ENCODE measurements around the gene TRAF3. TPM values are rescaled to one million over a fixed set of nuclear protein-coding genes. Genes with fewer than 3 reads are reported as not detected.

The TRAF3 gene
- total RNA-seq, 1 donor from 2014 or later, result 19.7 TPM

DNA sequence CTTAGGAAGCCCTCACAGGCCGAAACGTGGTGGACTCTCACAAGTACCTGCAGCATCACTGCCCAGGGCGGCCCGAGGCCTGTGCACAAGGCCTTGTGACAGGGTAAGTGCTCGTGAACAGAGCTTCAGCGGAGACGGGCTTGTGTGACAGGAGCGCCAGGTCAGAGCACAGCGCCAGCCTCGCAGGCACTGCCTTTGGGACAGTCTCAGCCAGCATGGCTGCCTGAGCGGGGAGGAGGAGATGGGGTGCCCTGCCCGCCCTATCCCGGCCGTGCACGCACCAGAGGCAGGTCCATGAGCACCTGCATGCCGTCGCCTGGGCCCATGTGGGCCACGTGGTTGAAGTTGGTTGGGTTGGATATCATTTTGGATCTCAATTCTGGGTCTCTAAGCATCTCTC is 162.1 kb downstream of the TRAF3 start:
- H3K36me3 ChIP-seq, result peaks cover 85% of the 10 kb centered on the region
- peak; percentile 52 for DNase-seq
- intact Hi-C loops (cut with DNase I), result no loop called here
- TF ChIP-seq, protein P1, sequence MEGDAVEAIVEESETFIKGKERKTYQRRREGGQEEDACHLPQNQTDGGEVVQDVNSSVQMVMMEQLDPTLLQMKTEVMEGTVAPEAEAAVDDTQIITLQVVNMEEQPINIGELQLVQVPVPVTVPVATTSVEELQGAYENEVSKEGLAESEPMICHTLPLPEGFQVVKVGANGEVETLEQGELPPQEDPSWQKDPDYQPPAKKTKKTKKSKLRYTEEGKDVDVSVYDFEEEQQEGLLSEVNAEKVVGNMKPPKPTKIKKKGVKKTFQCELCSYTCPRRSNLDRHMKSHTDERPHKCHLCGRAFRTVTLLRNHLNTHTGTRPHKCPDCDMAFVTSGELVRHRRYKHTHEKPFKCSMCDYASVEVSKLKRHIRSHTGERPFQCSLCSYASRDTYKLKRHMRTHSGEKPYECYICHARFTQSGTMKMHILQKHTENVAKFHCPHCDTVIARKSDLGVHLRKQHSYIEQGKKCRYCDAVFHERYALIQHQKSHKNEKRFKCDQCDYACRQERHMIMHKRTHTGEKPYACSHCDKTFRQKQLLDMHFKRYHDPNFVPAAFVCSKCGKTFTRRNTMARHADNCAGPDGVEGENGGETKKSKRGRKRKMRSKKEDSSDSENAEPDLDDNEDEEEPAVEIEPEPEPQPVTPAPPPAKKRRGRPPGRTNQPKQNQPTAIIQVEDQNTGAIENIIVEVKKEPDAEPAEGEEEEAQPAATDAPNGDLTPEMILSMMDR (IDR thresholded peaks at IDR 0.05), result no peak
- no peak overlapping the region for H3K4me3 ChIP-seq
- peak in 1 of 2 donors; percentile 5 for ATAC-seq
- no peaks in the 10 kb centered on the region for H3K9me3 ChIP-seq
- no peak overlapping the region for H3K27ac ChIP-seq
- H3K27me3 ChIP-seq (ENCODE audit: low read depth), result no peaks in the 10 kb centered on the region
- H3K4me1 ChIP-seq, result peaks cover 14% of the 10 kb centered on the region

GRCh38 chr14:102939820-102940561 is 162.7 kb downstream of the TRAF3 start:
- Histone ChIP-seq H3K36me3 (peaks cover 92% of the 10 kb centered on the region), H3K4me3 (no peak overlapping the region), H3K9me3 (no peaks in the 10 kb centered on the region), H3K4me1 (peaks cover 14% of the 10 kb centered on the region), H3K27ac (no peak overlapping the region), H3K27me3 (ENCODE audit: low read depth) (no peaks in the 10 kb centered on the region)
- intact Hi-C loops (cut with DNase I), result no loop called here
- peak; percentile 92 for DNase-seq
- ATAC-seq, result peak; percentile 90 to 94
- TF ChIP-seq, protein P1 (IDR thresholded peaks at IDR 0.05), result no peak

DNA sequence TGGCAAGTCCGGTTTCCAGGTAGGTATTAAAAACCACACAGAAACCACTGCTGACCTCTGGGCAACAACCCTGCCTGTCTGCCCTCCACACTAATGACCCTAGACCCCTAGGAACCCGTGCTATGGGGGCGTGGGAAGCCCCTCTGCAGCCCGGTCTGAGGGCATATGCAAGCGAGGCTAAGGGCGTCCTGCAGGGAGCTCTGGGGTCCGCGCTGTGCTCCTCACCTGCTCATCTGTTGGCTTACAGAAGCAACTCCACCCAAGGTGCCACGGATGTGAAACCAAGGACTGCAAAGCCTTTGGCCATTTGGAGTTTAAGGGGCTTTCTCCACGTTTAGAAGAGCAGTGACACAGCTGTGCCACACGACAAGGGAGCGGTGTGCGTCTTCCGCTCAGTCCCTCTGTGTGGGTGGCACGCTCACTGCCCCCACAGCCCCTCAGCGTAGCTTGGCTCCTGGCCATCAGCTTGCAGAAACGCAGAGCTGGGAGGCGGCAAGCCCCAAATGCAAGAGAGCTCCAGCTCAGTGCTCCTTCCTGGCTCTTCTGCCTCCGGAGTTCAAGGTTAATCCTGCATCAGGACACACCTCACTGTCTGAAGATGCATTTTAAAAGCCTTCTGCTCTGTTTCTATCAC is 163.6 kb downstream of the TRAF3 start:
- H3K36me3 ChIP-seq, result peaks cover 98% of the 10 kb centered on the region
- DNase-seq (no peak), ATAC-seq (peak in 1 of 2 donors; percentile 4)
- peaks cover 14% of the 10 kb centered on the region for H3K4me1 ChIP-seq
- H3K27ac ChIP-seq, result peak overlapping the region; percentile 56
- intact Hi-C loops (cut with DNase I), result no loop called here
- H3K4me3 ChIP-seq, result no peak overlapping the region
- TF ChIP-seq, protein P1 (IDR thresholded peaks at IDR 0.05), result no peak
- no peaks in the 10 kb centered on the region for H3K27me3 ChIP-seq (ENCODE audit: low read depth)
- H3K9me3 ChIP-seq, result no peaks in the 10 kb centered on the region

DNA sequence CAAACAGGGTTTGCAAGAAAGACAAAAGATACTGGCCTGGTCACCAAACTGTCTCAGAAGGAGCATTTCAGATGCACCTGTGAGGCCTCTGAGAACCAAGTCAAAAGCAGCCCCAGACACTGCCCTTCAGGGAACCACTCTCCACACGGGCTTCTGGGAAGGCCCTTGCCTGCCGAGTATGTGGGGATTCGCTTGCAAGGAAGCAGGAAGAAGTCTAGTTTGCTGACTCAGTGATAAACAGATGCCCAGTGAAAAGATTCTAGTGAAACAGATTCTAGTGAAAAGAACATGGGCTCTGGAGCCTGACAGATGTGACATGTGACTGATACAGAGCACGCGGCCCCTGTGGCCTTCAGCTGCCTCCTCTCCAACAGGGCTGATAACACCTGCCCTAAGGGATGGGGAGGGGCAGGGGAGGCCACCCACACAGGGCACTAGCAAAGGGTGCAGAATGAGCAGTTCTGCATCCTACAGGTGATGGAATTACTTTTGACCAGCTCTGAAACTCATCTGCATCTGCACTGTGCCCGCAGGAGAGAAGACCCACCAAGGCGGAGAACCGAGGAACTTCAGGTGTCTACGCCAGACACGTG is 164.3 kb downstream of the TRAF3 start:
- TF ChIP-seq, protein P1 (IDR thresholded peaks at IDR 0.05), result no peak
- no peak for DNase-seq
- H3K36me3 ChIP-seq, result peaks cover 98% of the 10 kb centered on the region
- peaks cover 14% of the 10 kb centered on the region for H3K4me1 ChIP-seq
- ATAC-seq, result no peak
- no peaks in the 10 kb centered on the region for H3K27me3 ChIP-seq (ENCODE audit: low read depth)
- H3K4me3 ChIP-seq, result no peak overlapping the region
- peak overlapping the region; percentile 56 for H3K27ac ChIP-seq
- intact Hi-C loops (cut with DNase I), result no loop called here
- no peaks in the 10 kb centered on the region for H3K9me3 ChIP-seq

DNA sequence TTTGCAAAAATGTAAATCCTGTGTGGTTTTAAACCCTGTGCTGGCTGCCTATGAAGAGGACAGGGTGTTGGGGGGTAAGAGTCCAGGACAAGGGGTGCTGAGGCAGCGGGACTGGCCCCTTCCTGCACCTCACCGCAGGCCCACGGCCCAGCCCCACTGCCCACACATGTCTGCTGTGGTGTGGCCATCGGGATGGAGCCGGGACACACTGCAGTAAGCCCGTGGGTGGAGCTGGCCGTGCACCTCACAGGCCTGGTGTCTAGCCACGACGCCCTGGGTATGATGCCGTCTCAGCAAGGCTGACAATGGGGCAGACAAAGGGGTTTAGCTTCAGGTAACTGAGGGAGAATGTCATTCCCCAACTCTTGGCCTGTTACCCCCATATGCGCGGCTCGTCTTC is 164.8 kb downstream of the TRAF3 start:
- Histone ChIP-seq H3K9me3 (no peaks in the 10 kb centered on the region), H3K27me3 (ENCODE audit: low read depth) (no peaks in the 10 kb centered on the region), H3K4me3 (no peak overlapping the region), H3K4me1 (peaks cover 14% of the 10 kb centered on the region), H3K27ac (no peak overlapping the region), H3K36me3 (peaks cover 98% of the 10 kb centered on the region)
- TF ChIP-seq, protein P1 (IDR thresholded peaks at IDR 0.05), result no peak
- intact Hi-C loops (cut with DNase I), result no loop called here
- ATAC-seq, result no peak
- DNase-seq, result no peak

All from lower lobe of right lung (tissue), 2 donors.